Measurements from ENCODE around the gene STAC. TPM values are rescaled to one million over a fixed set of nuclear protein-coding genes. Genes with fewer than 3 reads are reported as not detected.

STAC gene
- total and polyA plus RNA-seq, 9 of the 15 experiments (the other 6 are each of a cell fraction or from before 2014, with no cell fraction given) = 0.11 TPM; not detected in 8

- Histone ChIP-seq H3K4me2 (ENCODE audit: insufficient read depth, low read length) (no peak overlapping the region), H3K9me1 (ENCODE audit: control insufficient read depth, insufficient read depth, low read length) (no peaks in the 10 kb centered on the region), H2AFZ (ENCODE audit: low read depth, low read length) (no peak overlapping the region), H3K4me3 (no peak overlapping the region), H3K9me3 (replicated peaks; ENCODE audit: control insufficient read depth, insufficient read depth, low read depth, low read length) (no peaks in the 10 kb centered on the region), H3K79me2 (ENCODE audit: control insufficient read depth, insufficient read depth, low read length) (no peaks in the 10 kb centered on the region), H3K9ac (ENCODE audit: insufficient read depth in 1 of 2, low read depth in 2 of 2, low read length in 2 of 2) (no peak overlapping the region), H4K20me1 (replicated peaks; ENCODE audit: control insufficient read depth, insufficient read depth, low read length) (no peaks in the 10 kb centered on the region), H3K27ac (ENCODE audit: extremely low read depth, low read depth, low read length) (no peak overlapping the region), H3K27me3 (ENCODE audit: control insufficient read depth in 2 of 2, insufficient read depth in 2 of 2, low read length in 2 of 2) (no peaks in the 10 kb centered on the region), H3K4me1 (replicated peaks in 1 of 2; ENCODE audit: control insufficient read depth in 2 of 2, insufficient read depth in 2 of 2, low read length in 2 of 2) (no peaks in the 10 kb centered on the region), H3K36me3 (ENCODE audit: control insufficient read depth, insufficient read depth, low read length) (no peaks in the 10 kb centered on the region)
- DNase-seq (ENCODE audit: extremely low read depth in 1 of 4, low spot score in 3 of 4) = no peak
- in situ Hi-C loops (cut with MboI) = no loop called here
- 0% methylated on average over 3 of the region's 3 CpGs for WGBS (ENCODE audit: insufficient coverage, low coverage, missing lambda C conversion rate)
- ChIA-PET POLR2A (no interaction called here), CTCF (ENCODE audit: low intra/inter-chr PET ratio) (no interaction called here)
- intact Hi-C loops (cut with micrococcal nuclease) = loop anchor here (10.0 kb wide), 1 partner anchor 55 kb away; no protein-coding TSS in a partner anchor
- no peak for ATAC-seq
- TF ChIP-seq ZBTB7A (IDR thresholded peaks at IDR 0.05; ENCODE audit: borderline replicate concordance, control insufficient read depth, low read depth, low read length) (no peak), MAFF (IDR thresholded peaks at IDR 0.05; ENCODE audit: low read length) (no peak), ZNF12 (CRISPR knock-in tag; IDR thresholded peaks at IDR 0.05) (no peak), ZBTB26 (CRISPR knock-in tag; IDR thresholded peaks at IDR 0.05) (no peak), EP300 (IDR thresholded peaks at IDR 0.05; ENCODE audit: low read length) (no peak), RBM14 (IDR thresholded peaks at IDR 0.05; ENCODE audit: borderline replicate concordance, insufficient read depth, low read depth, low read length) (no peak), NFIX (CRISPR knock-in tag; IDR thresholded peaks at IDR 0.05; ENCODE audit: low read depth) (no peak), UBTF (IDR thresholded peaks at IDR 0.05; ENCODE audit: borderline replicate concordance in 1 of 2, low read depth in 2 of 2, low read length in 2 of 2) (no peak), POLR2AphosphoS2 (IDR thresholded peaks at IDR 0.05; ENCODE audit: low read length) (no peak), ZNF77 (CRISPR knock-in tag; IDR thresholded peaks at IDR 0.05) (no peak), CBFA2T2 (conservative IDR thresholded peaks at IDR 0.05) (no peak), HEY1 (CRISPR knock-in tag; IDR thresholded peaks at IDR 0.05; ENCODE audit: borderline replicate concordance) (no peak), NFATC3 (IDR thresholded peaks at IDR 0.05) (no peak), LCOR (CRISPR knock-in tag; IDR thresholded peaks at IDR 0.05) (no peak), NEUROD1 (IDR thresholded peaks at IDR 0.05; ENCODE audit: borderline replicate concordance, low read depth, low read length, partially characterized antibody) (no peak), DDX20 (tag; IDR thresholded peaks at IDR 0.05; ENCODE audit: low read depth) (no peak), HDAC6 (IDR thresholded peaks at IDR 0.05; ENCODE audit: low read depth, low read length) (no peak), ZNF24 (IDR thresholded peaks at IDR 0.05) (no peak), CC2D1A (IDR thresholded peaks at IDR 0.05) (no peak), CBX3 (IDR thresholded peaks at IDR 0.05; ENCODE audit: borderline replicate concordance in 1 of 2, low read length in 2 of 2) (no peak)
- BruUV-seq (replicated peaks) = no TSS peak
- FAIRE-seq = no peak
Observed at GRCh38 chr3:36519682-36520081, 139.4 kb downstream of the STAC start.

Data from K562 (cell line).